A549 (cell line): ENCODE results near the gene TMEM60. TPM values are rescaled to one million over a fixed set of nuclear protein-coding genes. Genes with fewer than 3 reads are reported as not detected.
A peak's percentile ranks its signal among the peaks of the same experiment; 100 is the strongest.

Source experiments
- ATAC-seq, 2 experiments: fragments of 200-7000 bp in 1 of 2; fragments of >200 bp in 1 of 2; cut with Nextera tagmentation in 1 of 2; cut with Tn5 transposase in 1 of 2; 3 replicates each; pipeline versions ENCODE4 v1.8.0 to v1.9.1; 2018 to 2020; ENCODE audit warnings: mild to moderate bottlenecking in 1 of 2, moderate library complexity in 1 of 2
- CTCF ChIA-PET: fragments of 300-600 bp; sonication (Branson Sonifier 250); formaldehyde crosslinking; extraction: SDS; loops from one replicate; lab custom pipeline; 2021; ENCODE audit warnings: antibody characterized with exemption, inconsistent platforms; lab: Yijun Ruan, JAX
- POLR2A ChIA-PET: fragments of 350-600 bp; formaldehyde crosslinking; extraction: SDS; loops from one replicate; lab custom pipeline; 2021; ENCODE audit warnings: antibody characterized with exemption, inconsistent platforms; lab: Yijun Ruan, JAX
- DNase-seq, 2 experiments: peaks; one replicate each; pipeline versions ENCODE4 v3.0.0 to v3.0.0-alpha.2; 2011 to 2016; ENCODE audit warnings: low read depth in 1 of 2, low spot score in 1 of 2
- FAIRE-seq: peaks from 2 replicates; lab custom pipeline; 2011; peaks lifted over from hg19 to GRCh38; lab: Jason Lieb, UNC
- H3K27ac ChIP-seq, 2 experiments: fragments of >200 bp; sonication (Bioruptor Twin); formaldehyde crosslinking; 3 replicates each; pipeline ENCODE4 v1.5.1; 2016 to 2017
- H3K4me1 ChIP-seq: fragments of >200 bp; sonication (Bioruptor Twin); formaldehyde crosslinking; 3 replicates; pipeline ENCODE4 v1.6.1; 2016
- H3K4me2 ChIP-seq: fragments of >200 bp; sonication (Bioruptor Twin); formaldehyde crosslinking; 3 replicates; pipeline ENCODE4 v1.6.1; 2016
- H3K4me3 ChIP-seq: fragments of >200 bp; sonication (Bioruptor Twin); formaldehyde crosslinking; 3 replicates; pipeline ENCODE4 v1.5.1; 2016
- H3K9me3 ChIP-seq: fragments of >200 bp; sonication (Bioruptor Twin); formaldehyde crosslinking; 3 replicates; pipeline ENCODE4 v1.6.1; 2016
- ATOH8 ChIP-seq: fragments of 250-450 bp; sonication (Bioruptor Pico); IDR thresholded peaks from 2 replicates; pipeline ENCODE4 v1.5.0; 2020; ENCODE audit warnings: low read depth, mild to moderate bottlenecking, moderate library complexity
- BCL3 ChIP-seq: fragments of >200 bp; sonication (Bioruptor Twin); formaldehyde crosslinking; IDR thresholded peaks from 3 replicates; pipeline ENCODE4 v1.6.1; 2016
- BHLHE40 ChIP-seq: IDR thresholded peaks from 2 replicates; pipeline ENCODE4 v1.6.1; 2012; ENCODE audit warnings: low read depth, low read length, inconsistent platforms
- CBX8 ChIP-seq: fragments of 200-600 bp; sonication (generic); IDR thresholded peaks from 2 replicates; pipeline ENCODE4 v1.6.1; 2016
- CHD2 ChIP-seq: fragments of 150-350 bp; IDR thresholded peaks from 2 replicates; pipeline ENCODE4 v1.6.1; 2014; ENCODE audit warnings: low read length; ENCODE audit not compliant: partially characterized antibody
- EHF ChIP-seq: fragments of 250-450 bp; sonication (Bioruptor Pico); IDR thresholded peaks from 2 replicates; pipeline ENCODE4 v1.5.0; 2020; ENCODE audit warnings: mild to moderate bottlenecking
- EHMT2 ChIP-seq: fragments of 200-600 bp; sonication (generic); IDR thresholded peaks from 2 replicates; pipeline ENCODE4 v1.6.1; 2016; ENCODE audit warnings: antibody characterized with exemption, low read depth, mild to moderate bottlenecking, moderate library complexity
- ELK1 ChIP-seq: fragments of 150-350 bp; IDR thresholded peaks from 2 replicates; pipeline ENCODE4 v1.6.1; 2014; ENCODE audit warnings: low read depth, mild to moderate bottlenecking, low read length
- ESRRA ChIP-seq: fragments of 150-350 bp; IDR thresholded peaks from 2 replicates; pipeline ENCODE4 v1.6.1; 2014; ENCODE audit warnings: mild to moderate bottlenecking, low read length, borderline replicate concordance
- FOSB ChIP-seq: fragments of 250-450 bp; sonication (Bioruptor Pico); IDR thresholded peaks from 2 replicates; pipeline ENCODE4 v1.5.0; 2020; ENCODE audit warnings: mild to moderate bottlenecking, moderate library complexity
- FOSL2 ChIP-seq, 2 experiments: fragments of 450-650 bp in 1 of 2; fragments of >200 bp in 1 of 2; sonication (Bioruptor Twin) in 1 of 2; formaldehyde crosslinking; IDR thresholded peaks; 2 replicates each; pipeline versions ENCODE4 v1.5.0 to v1.6.1; 2016 to 2020; ENCODE audit warnings: mild to moderate bottlenecking in 1 of 2, moderate library complexity in 1 of 2
- FOXS1 ChIP-seq: fragments of 250-450 bp; sonication (Bioruptor Pico); IDR thresholded peaks from 2 replicates; pipeline ENCODE4 v1.5.0; 2020; ENCODE audit warnings: mild to moderate bottlenecking, moderate library complexity
- GATA3 ChIP-seq: IDR thresholded peaks from 2 replicates; pipeline ENCODE4 v1.6.1; 2012; ENCODE audit warnings: borderline replicate concordance
- HDAC2 ChIP-seq: fragments of 200-600 bp; sonication (generic); IDR thresholded peaks from 2 replicates; pipeline ENCODE4 v1.6.1; 2016
- HES2 ChIP-seq: fragments of >200 bp; sonication (Bioruptor Twin); formaldehyde crosslinking; IDR thresholded peaks from 2 replicates; pipeline ENCODE4 v1.6.1; 2016
- HEYL ChIP-seq: fragments of 250-450 bp; sonication (Bioruptor Pico); IDR thresholded peaks from 2 replicates; pipeline ENCODE4 v1.8.0; 2021; ENCODE audit warnings: mild to moderate bottlenecking, moderate library complexity
- HMGXB4 ChIP-seq: fragments of 250-450 bp; sonication (Bioruptor Pico); IDR thresholded peaks from 2 replicates; pipeline ENCODE4 v1.5.0; 2021; ENCODE audit warnings: mild to moderate bottlenecking, moderate library complexity, borderline replicate concordance
- HOXA7 ChIP-seq: fragments of 250-450 bp; sonication (Bioruptor Pico); IDR thresholded peaks from 2 replicates; pipeline ENCODE4 v1.5.0; 2020; ENCODE audit warnings: mild to moderate bottlenecking, moderate library complexity
- JUNB ChIP-seq: fragments of >200 bp; sonication (Bioruptor Twin); formaldehyde crosslinking; IDR thresholded peaks from 2 replicates; pipeline ENCODE4 v1.6.1; 2016
- KDM1A ChIP-seq: fragments of 200-600 bp; sonication (generic); IDR thresholded peaks from 2 replicates; pipeline ENCODE4 v1.6.1; 2016; ENCODE audit warnings: low read depth, mild to moderate bottlenecking
- KDM5A ChIP-seq: fragments of 200-600 bp; sonication (generic); IDR thresholded peaks from 2 replicates; pipeline ENCODE4 v1.6.1; 2016; ENCODE audit warnings: antibody characterized with exemption, mild to moderate bottlenecking
- MAFK ChIP-seq: fragments of 450-650 bp; IDR thresholded peaks from 2 replicates; pipeline ENCODE4 v1.6.1; 2014; ENCODE audit not compliant: partially characterized antibody
- MAX ChIP-seq: IDR thresholded peaks from 2 replicates; pipeline ENCODE4 v1.6.1; 2012
- MAZ ChIP-seq: fragments of 150-350 bp; IDR thresholded peaks from 2 replicates; pipeline ENCODE4 v1.6.1; 2014; ENCODE audit warnings: antibody characterized with exemption, low read depth, low read length, borderline replicate concordance
- NR3C1 ChIP-seq: fragments of >200 bp; sonication (Bioruptor Twin); formaldehyde crosslinking; IDR thresholded peaks from 3 replicates; pipeline ENCODE4 v1.6.1; 2017
- RNF2 ChIP-seq: fragments of 200-600 bp; sonication (generic); IDR thresholded peaks from 2 replicates; pipeline ENCODE4 v1.6.1; 2016; ENCODE audit warnings: low read depth, mild to moderate bottlenecking, antibody characterized with exemption, moderate library complexity, borderline replicate concordance
- SMC3 ChIP-seq: fragments of >200 bp; sonication (Bioruptor Twin); formaldehyde crosslinking; IDR thresholded peaks from 3 replicates; pipeline ENCODE4 v1.6.1; 2018; ENCODE audit warnings: inconsistent platforms
- SREBF2 ChIP-seq: fragments of 450-650 bp; IDR thresholded peaks from 2 replicates; pipeline ENCODE4 v1.6.1; 2014; ENCODE audit warnings: mild to moderate bottlenecking, moderate library complexity
- ZNF302 ChIP-seq: fragments of 250-450 bp; sonication (Bioruptor Pico); IDR thresholded peaks from 2 replicates; pipeline ENCODE4 v1.9.0; 2021; ENCODE audit warnings: inconsistent platforms, mild to moderate bottlenecking, moderate library complexity
- ZSCAN20 ChIP-seq: fragments of 250-450 bp; sonication (Bioruptor Pico); IDR thresholded peaks from 2 replicates; pipeline ENCODE4 v1.8.0; 2022; ENCODE audit warnings: mild to moderate bottlenecking, moderate library complexity
- WGBS: methylation state at CpG from one replicate; pipeline ENCODE4 v1.1.6; 2017; ENCODE audit errors: missing lambda C conversion rate; 5-methylcytosine and 5-hydroxymethylcytosine counted together
- polyA plus RNA-seq, 4 experiments: library from polyadenylated mRNA; depleted of rRNA in 3 of 4; stranded (reverse); fragments of >200 nt; fragmentation: RNase III in 1 of 4; extraction: RNeasy Plus Mini Kit Qiagen cat#74134 plus additional on column Dnase treatment in 1 of 4; gene quantifications; 2 replicates in 3 of 4; 3 replicates in 1 of 4; pipeline ENCODE4 v1.2.3, GENCODE V29; 2011 to 2017

Gene TMEM60
- polyA plus RNA-seq, 2 of the 4 experiments (the other 2 are of a cell fraction) = 33.8 to 54.7 TPM

GRCh38 chr7:77802557-77803405 lies 4.5 kb upstream of the TMEM60 start:
- Histone ChIP-seq H3K9me3 (peaks cover 22% of the 10 kb centered on the region), H3K4me2 (no peak overlapping the region), H3K4me1 (peaks cover 12% of the 10 kb centered on the region), H3K27ac (no peak overlapping the region), H3K4me3 (no peak overlapping the region)
- ATAC-seq = no peak
- FAIRE-seq = no peak
- no peak for TF ChIP-seq ESRRA
- TF ChIP-seq MAFK = peak; percentile 34
- no peak for DNase-seq
- CTCF ChIA-PET = interaction anchor here (0.6 to 1.5 kb wide), 2 partner anchors 11 to 418 kb away, joined by 3 to 5 read pairs; no protein-coding TSS in a partner anchor
- WGBS = 90% methylated on average over 2 of the region's 2 CpGs
- POLR2A ChIA-PET = no interaction called here

- peaks cover 24% of the 10 kb centered on the region for H3K4me1 ChIP-seq
- ChIA-PET POLR2A (no interaction called here), CTCF (no interaction called here)
- no peak for TF ChIP-seq FOXS1 (CRISPR knock-in tag)
- TF ChIP-seq JUNB = no peak
- TF ChIP-seq FOSL2 (IDR thresholded peaks at IDR 0.05) = no peak
- no peak for TF ChIP-seq FOSL2 (CRISPR knock-in tag; IDR thresholded peaks at IDR 0.05)
- TF ChIP-seq ZSCAN20 (CRISPR knock-in tag) = no peak
- no peak for TF ChIP-seq KDM1A
- TF ChIP-seq SREBF2 = no peak
- no peak for TF ChIP-seq CHD2
- TF ChIP-seq RNF2 = no peak
- no peak for TF ChIP-seq KDM5A
- TF ChIP-seq CBX8 = no peak
- no peak for TF ChIP-seq GATA3
- TF ChIP-seq NR3C1 = no peak
- no peak for TF ChIP-seq BHLHE40
- H3K4me2 ChIP-seq = no peak overlapping the region
- WGBS = 93% methylated on average over 2 of the region's 2 CpGs
- H3K4me3 ChIP-seq = no peak overlapping the region
- no peak for ATAC-seq
- H3K9me3 ChIP-seq = peaks cover 3% of the 10 kb centered on the region
- FAIRE-seq = no peak
- no peak overlapping the region for H3K27ac ChIP-seq
- DNase-seq = no peak
These were observed 2.5 kb upstream of the TMEM60 start for GRCh38 chr7:77800730-77801129.

- CTCF ChIA-PET = interaction anchor here (0.7 to 1.0 kb wide), 2 partner anchors 41 to 43 kb away, joined by 3 read pairs; no protein-coding TSS in a partner anchor
- Histone ChIP-seq H3K9me3 (no peaks in the 10 kb centered on the region), H3K27ac (no peak overlapping the region), H3K4me2 (peak overlapping the region; percentile 77), H3K4me3 (no peak overlapping the region; the same call in 1 of the 3 replicates), H3K4me1 (peaks cover 24% of the 10 kb centered on the region)
- POLR2A ChIA-PET = no interaction called here
- no peak for DNase-seq
- ATAC-seq = no peak
- no peak for FAIRE-seq
- WGBS = 84% methylated on average over 4 of the region's 4 CpGs
- no peak for TF ChIP-seq MAZ
- no peak for TF ChIP-seq ZSCAN20 (CRISPR knock-in tag)
- no peak for TF ChIP-seq ATOH8 (CRISPR knock-in tag)
- no peak for TF ChIP-seq EHMT2
- no peak for TF ChIP-seq EHF (CRISPR knock-in tag)
- TF ChIP-seq SMC3 = no peak
- TF ChIP-seq HOXA7 (CRISPR knock-in tag) = no peak
- no peak for TF ChIP-seq ZNF302 (CRISPR knock-in tag)
- no peak for TF ChIP-seq HEYL (CRISPR knock-in tag)
- no peak for TF ChIP-seq FOSB (CRISPR knock-in tag)
- no peak for TF ChIP-seq HDAC2
- no peak for TF ChIP-seq HMGXB4 (CRISPR knock-in tag)
- no peak for TF ChIP-seq ESRRA
- TF ChIP-seq BHLHE40 = no peak
- no peak for TF ChIP-seq BCL3
- no peak for TF ChIP-seq MAX
- TF ChIP-seq HES2 = no peak
- no peak for TF ChIP-seq ELK1
These were observed 1.9 kb upstream of the TMEM60 start for GRCh38 chr7:77800158-77800557.
